Left hindlimb (tissue), 1 donor: ENCODE results near the gene CFAP161.

ENCODE experiments used
- DNase-seq: peaks from one replicate; pipeline ENCODE4 v3.0.0-alpha.2; 2018

Gene CFAP161

GRCh38 chr15:81185631-81186295 lies 51.7 kb downstream of the CFAP161 start:
- DNase-seq, result no peak

GRCh38 chr15:81188354-81188753 lies 54.3 kb downstream of the CFAP161 start:
- DNase-seq, result no peak

- no peak for DNase-seq
Measured at GRCh38 chr15:81189583-81190283, 55.7 kb downstream of the CFAP161 start.

GRCh38 chr15:81190922-81191507 lies 56.9 kb downstream of the CFAP161 start:
- DNase-seq, result no peak

GRCh38 chr15:81191701-81192100 lies 57.6 kb downstream of the CFAP161 start:
- no peak for DNase-seq

- no peak for DNase-seq
Measured at GRCh38 chr15:81194723-81195122, 60.7 kb downstream of the CFAP161 start.

- DNase-seq, result no peak
Measured at GRCh38 chr15:81195339-81195864, 61.3 kb downstream of the CFAP161 start.

- no peak for DNase-seq
Measured at GRCh38 chr15:81196576-81197254, 62.6 kb downstream of the CFAP161 start, which contains the start of gene IL16. Gene IL16, plus strand, starts transcription at chr15:81196879. Its CDS starts 28,521 bp downstream, at chr15:81225400.

- DNase-seq, result no peak
Measured at GRCh38 chr15:81197255-81197630, 63.2 kb downstream of the CFAP161 start.

- no peak for DNase-seq
Measured at GRCh38 chr15:81197688-81198281, 63.7 kb downstream of the CFAP161 start.
